ENCODE results near the gene SYT17. TPM values are rescaled to one million over a fixed set of nuclear protein-coding genes. Genes with fewer than 3 reads are reported as not detected.

Gene SYT17
- polyA plus RNA-seq, 3 donors, result 0.81 to 4.9 (median 1.1) TPM

DNA sequence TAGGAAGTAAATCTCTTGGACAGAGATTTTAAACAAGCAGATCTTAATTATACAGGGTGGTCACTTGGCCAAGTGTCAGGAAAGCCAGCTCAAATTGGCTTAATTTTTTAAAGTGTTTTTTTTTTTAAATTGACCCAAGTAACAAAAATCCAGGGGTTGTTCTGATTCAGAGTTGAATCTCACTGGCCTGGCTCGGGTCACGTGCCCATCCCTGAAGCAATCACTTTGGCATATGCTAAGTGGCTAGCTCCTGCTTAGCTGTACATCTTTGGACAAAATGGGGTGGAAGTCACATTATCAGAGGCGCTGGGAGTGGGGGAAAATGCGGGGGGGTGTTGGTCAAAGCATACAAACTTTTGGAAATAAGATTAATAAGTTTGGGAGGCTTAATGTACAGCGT lies 141.1 kb downstream of the SYT17 start:
- Mint-ChIP-seq H3K9me3 (no peaks in the 10 kb centered on the region), H3K36me3 (no peaks in the 10 kb centered on the region), H3K27me3 (ENCODE audit: low read depth in 3 of 3) (peaks cover 3 to 7% (median 7%) of the 10 kb centered on the region in 3 donors), H3K27ac (no peak overlapping the region), H3K4me1 (peaks cover 10% of the 10 kb centered on the region), H3K4me3 (no peak overlapping the region)
- Histone ChIP-seq H3K4me3 (replicated peaks in 1 of 3; ENCODE audit: low read depth in 2 of 3, low read length in 3 of 3) (no peak overlapping the region), H3K4me2 (replicated peaks; ENCODE audit: extremely low read depth, low read length, poor library complexity, severe bottlenecking) (no peak overlapping the region), H3K9me3 (replicated peaks in 1 of 2; ENCODE audit: control insufficient read depth in 1 of 2, insufficient read depth in 1 of 2, low read length in 2 of 2) (no peaks in the 10 kb centered on the region), H4K20me1 (ENCODE audit: insufficient read depth, low read length) (no peaks in the 10 kb centered on the region), H2AFZ (ENCODE audit: insufficient read depth, low read depth, low read length, poor library complexity, severe bottlenecking) (no peak overlapping the region), H3K79me2 (ENCODE audit: insufficient read depth, low read length) (no peaks in the 10 kb centered on the region), H3K36me3 (replicated peaks in 1 of 2; ENCODE audit: control insufficient read depth in 1 of 2, insufficient read depth in 2 of 2, low read length in 2 of 2) (no peaks in the 10 kb centered on the region), H3K9ac (ENCODE audit: insufficient read depth, low read length, poor library complexity, severe bottlenecking) (no peak overlapping the region), H3K27me3 (ENCODE audit: control insufficient read depth in 2 of 2, insufficient read depth in 2 of 2, low read length in 2 of 2) (no peaks in the 10 kb centered on the region), H3K4me1 (ENCODE audit: control insufficient read depth in 1 of 2, insufficient read depth in 2 of 2, low read length in 2 of 2) (peaks cover 8 to 10% of the 10 kb centered on the region in 2 donors), H3K27ac (ENCODE audit: low read depth in 1 of 2, low read length in 2 of 2) (no peak overlapping the region)
- TF ChIP-seq, protein P1, sequence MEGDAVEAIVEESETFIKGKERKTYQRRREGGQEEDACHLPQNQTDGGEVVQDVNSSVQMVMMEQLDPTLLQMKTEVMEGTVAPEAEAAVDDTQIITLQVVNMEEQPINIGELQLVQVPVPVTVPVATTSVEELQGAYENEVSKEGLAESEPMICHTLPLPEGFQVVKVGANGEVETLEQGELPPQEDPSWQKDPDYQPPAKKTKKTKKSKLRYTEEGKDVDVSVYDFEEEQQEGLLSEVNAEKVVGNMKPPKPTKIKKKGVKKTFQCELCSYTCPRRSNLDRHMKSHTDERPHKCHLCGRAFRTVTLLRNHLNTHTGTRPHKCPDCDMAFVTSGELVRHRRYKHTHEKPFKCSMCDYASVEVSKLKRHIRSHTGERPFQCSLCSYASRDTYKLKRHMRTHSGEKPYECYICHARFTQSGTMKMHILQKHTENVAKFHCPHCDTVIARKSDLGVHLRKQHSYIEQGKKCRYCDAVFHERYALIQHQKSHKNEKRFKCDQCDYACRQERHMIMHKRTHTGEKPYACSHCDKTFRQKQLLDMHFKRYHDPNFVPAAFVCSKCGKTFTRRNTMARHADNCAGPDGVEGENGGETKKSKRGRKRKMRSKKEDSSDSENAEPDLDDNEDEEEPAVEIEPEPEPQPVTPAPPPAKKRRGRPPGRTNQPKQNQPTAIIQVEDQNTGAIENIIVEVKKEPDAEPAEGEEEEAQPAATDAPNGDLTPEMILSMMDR (IDR thresholded peaks at IDR 0.05), result no peak
- no peak for DNase-seq
- WGBS (ENCODE audit: insufficient coverage), result 85% methylated on average over 5 of the region's 5 CpGs
- intact Hi-C loops (cut with micrococcal nuclease), result no loop called here

DNA sequence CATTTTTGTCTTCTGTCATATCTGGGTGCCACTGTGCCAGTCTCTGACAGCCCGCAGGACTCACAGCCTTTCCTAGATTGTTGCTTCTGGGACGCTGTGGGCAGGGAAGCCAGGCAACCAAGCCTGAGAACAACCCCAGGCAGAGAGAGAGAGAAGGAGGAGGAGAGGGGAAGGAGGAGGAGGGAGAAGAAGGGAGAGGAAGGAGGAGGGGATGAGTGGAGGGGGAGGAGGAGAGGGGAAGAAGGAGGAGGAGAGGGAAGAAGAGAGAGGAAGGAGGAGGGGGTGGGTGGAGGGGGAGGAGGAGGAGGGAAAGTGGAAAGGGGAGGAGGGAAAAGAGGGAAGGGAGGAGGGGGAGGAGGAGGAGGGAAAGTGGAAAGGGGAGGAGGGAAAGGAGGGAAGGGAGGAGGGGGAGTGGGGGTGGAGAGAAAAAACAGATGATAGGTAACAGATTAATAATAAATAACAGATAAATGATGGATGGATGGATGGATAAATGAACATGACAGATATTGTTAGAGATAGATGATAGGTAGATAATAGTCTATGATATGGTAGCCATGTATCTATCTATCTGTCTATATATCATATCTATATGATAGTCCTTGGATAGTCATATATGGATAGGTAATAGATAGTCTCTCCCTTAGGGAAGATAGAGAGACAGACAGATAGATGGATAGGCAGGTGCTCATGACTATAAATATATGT lies 146.8 kb downstream of the SYT17 start:
- no peaks in the 10 kb centered on the region for H3K4me1 Mint-ChIP-seq
- intact Hi-C loops (cut with micrococcal nuclease), result no loop called here
- Histone ChIP-seq H2AFZ (ENCODE audit: insufficient read depth, low read depth, low read length, poor library complexity, severe bottlenecking) (no peak overlapping the region), H3K9ac (ENCODE audit: insufficient read depth, low read length, poor library complexity, severe bottlenecking) (no peak overlapping the region), H3K27ac (ENCODE audit: low read depth in 1 of 2, low read length in 2 of 2) (no peak overlapping the region), H3K27me3 (ENCODE audit: control insufficient read depth in 2 of 2, insufficient read depth in 2 of 2, low read length in 2 of 2) (peaks cover 0 to 4% of the 10 kb centered on the region in 2 donors), H3K4me1 (ENCODE audit: control insufficient read depth in 1 of 2, insufficient read depth in 2 of 2, low read length in 2 of 2) (no peaks in the 10 kb centered on the region), H3K4me2 (replicated peaks; ENCODE audit: extremely low read depth, low read length, poor library complexity, severe bottlenecking) (no peak overlapping the region), H3K79me2 (ENCODE audit: insufficient read depth, low read length) (no peaks in the 10 kb centered on the region), H3K9me3 (replicated peaks in 1 of 2; ENCODE audit: control insufficient read depth in 1 of 2, insufficient read depth in 1 of 2, low read length in 2 of 2) (no peaks in the 10 kb centered on the region), H3K36me3 (replicated peaks in 1 of 2; ENCODE audit: control insufficient read depth in 1 of 2, insufficient read depth in 2 of 2, low read length in 2 of 2) (no peaks in the 10 kb centered on the region), H4K20me1 (ENCODE audit: insufficient read depth, low read length) (no peaks in the 10 kb centered on the region), H3K4me3 (replicated peaks in 1 of 3; ENCODE audit: low read depth in 2 of 3, low read length in 3 of 3) (no peak overlapping the region)
- TF ChIP-seq, protein P1 (IDR thresholded peaks at IDR 0.05), result no peak
- 96% methylated on average over 2 of the region's 2 CpGs for WGBS (ENCODE audit: insufficient coverage)
- no peak overlapping the region for H3K27ac Mint-ChIP-seq
- H3K27me3 Mint-ChIP-seq (ENCODE audit: low read depth in 3 of 3), result peaks cover 5 to 13% (median 6%) of the 10 kb centered on the region in 3 donors
- no peaks in the 10 kb centered on the region for H3K36me3 Mint-ChIP-seq
- no peak for DNase-seq
- no peaks in the 10 kb centered on the region for H3K9me3 Mint-ChIP-seq
- H3K4me3 Mint-ChIP-seq, result no peak overlapping the region
